HEK293T (cell line): ENCODE measurements around the gene WDR27.
"Not testable (repeated sequence)": the region's sequence is repeated elsewhere in the genome, so short reads cannot be mapped to it uniquely, and the experiment has no call there.

ENCODE experiments used
- CTCF ChIA-PET: fragments of 350-600 bp; formaldehyde crosslinking; extraction: SDS; loops from one replicate; lab custom pipeline; 2021; ENCODE audit warnings: antibody characterized with exemption, inconsistent platforms; lab: Yijun Ruan, JAX
- POLR2A ChIA-PET: fragments of 350-600 bp; formaldehyde crosslinking; extraction: SDS; loops from one replicate; lab custom pipeline; 2020; ENCODE audit warnings: antibody characterized with exemption, inconsistent platforms; lab: Yijun Ruan, JAX
- DNase-seq: peaks from one replicate; pipeline ENCODE4 v3.0.0; 2012; ENCODE audit warnings: mixed read lengths; ENCODE audit errors: extremely low spot score
- ARNT ChIP-seq: fragments of 450-650 bp; IDR thresholded peaks from 2 replicates; pipeline ENCODE4 v1.6.1; 2017; ENCODE audit warnings: mild to moderate bottlenecking
- BHLHE40 ChIP-seq: fragments of 450-650 bp; IDR thresholded peaks from 2 replicates; pipeline ENCODE4 v1.6.1; 2016; ENCODE audit warnings: mild to moderate bottlenecking, moderate library complexity, borderline replicate concordance
- CTBP1 ChIP-seq: fragments of 450-650 bp; IDR thresholded peaks from 2 replicates; pipeline ENCODE4 v1.6.1; 2016; ENCODE audit warnings: borderline replicate concordance
- ELF4 ChIP-seq: fragments of 450-650 bp; IDR thresholded peaks from 2 replicates; pipeline ENCODE4 v1.6.1; 2017; ENCODE audit warnings: antibody characterized with exemption
- FOXA1 ChIP-seq: fragments of 450-650 bp; IDR thresholded peaks from 2 replicates; pipeline ENCODE4 v1.6.1; 2016; ENCODE audit warnings: mild to moderate bottlenecking
- FOXK2 ChIP-seq: fragments of 450-650 bp; IDR thresholded peaks from 2 replicates; pipeline ENCODE4 v1.6.1; 2016; ENCODE audit warnings: mild to moderate bottlenecking
- FOXM1 ChIP-seq: fragments of 450-650 bp; IDR thresholded peaks from 2 replicates; pipeline ENCODE4 v1.6.1; 2017; ENCODE audit warnings: mild to moderate bottlenecking, borderline replicate concordance
- HDGF ChIP-seq: fragments of 450-650 bp; IDR thresholded peaks from 2 replicates; pipeline ENCODE4 v1.6.1; 2017; ENCODE audit warnings: antibody characterized with exemption, borderline replicate concordance
- L3MBTL2 ChIP-seq: fragments of 450-650 bp; conservative IDR thresholded peaks from 2 replicates; pipeline ENCODE4 v1.6.1; 2016; ENCODE audit warnings: mild to moderate bottlenecking
- LEF1 ChIP-seq: fragments of 450-650 bp; IDR thresholded peaks from 2 replicates; pipeline ENCODE4 v1.6.1; 2017; ENCODE audit warnings: mild to moderate bottlenecking, borderline replicate concordance
- NFRKB ChIP-seq: fragments of 450-650 bp; IDR thresholded peaks from 2 replicates; pipeline ENCODE4 v1.6.1; 2016; ENCODE audit warnings: mild to moderate bottlenecking, moderate library complexity
- SP1 ChIP-seq: fragments of 450-650 bp; IDR thresholded peaks from 2 replicates; pipeline ENCODE4 v1.6.1; 2017
- SUZ12 ChIP-seq: fragments of 450-650 bp; IDR thresholded peaks from 2 replicates; pipeline ENCODE4 v1.6.1; 2016; ENCODE audit warnings: mild to moderate bottlenecking
- TARDBP ChIP-seq: fragments of 450-650 bp; IDR thresholded peaks from 2 replicates; pipeline ENCODE4 v1.6.1; 2016
- ZNF384 ChIP-seq: fragments of 450-650 bp; IDR thresholded peaks from 2 replicates; pipeline ENCODE4 v1.6.1; 2016
- TF ChIP-seq, protein P1 (sequence below): fragments of 450-650 bp; IDR thresholded peaks from 2 replicates; pipeline ENCODE4 v1.6.1; 2016

The WDR27 gene

DNA sequence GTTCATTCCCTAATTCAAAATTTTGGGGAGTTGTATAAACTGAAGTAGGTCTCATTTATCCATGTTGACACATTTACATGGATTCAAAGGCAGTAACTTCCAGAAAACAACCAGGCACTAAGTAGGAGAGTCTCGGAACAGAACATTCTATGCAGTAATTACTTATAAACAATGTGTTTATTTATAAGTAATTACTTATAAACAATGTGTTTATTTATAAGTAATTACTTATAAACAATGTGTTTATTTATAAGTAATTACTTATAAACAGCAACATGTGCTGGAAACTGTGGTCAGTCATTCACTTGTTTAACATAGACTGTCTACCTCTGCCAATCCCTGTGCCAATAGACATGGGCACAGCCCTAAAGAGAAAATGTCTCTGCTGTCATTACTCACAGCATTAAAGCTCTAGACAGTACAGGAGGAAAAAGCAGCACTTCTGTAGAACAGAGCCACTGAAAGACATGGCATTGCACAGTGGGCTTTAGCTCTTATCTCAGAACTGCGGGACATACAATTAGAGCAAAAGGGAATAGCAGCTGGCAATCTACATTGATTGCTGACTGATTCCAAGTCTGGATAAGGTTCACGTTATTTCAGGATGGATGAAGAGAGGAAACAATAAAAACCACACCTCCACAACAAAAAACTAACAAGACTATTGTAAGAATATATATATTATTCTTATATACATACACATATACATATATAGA is 188.2 kb downstream of the WDR27 start:
- CTCF ChIA-PET: no interaction called here
- no peak for TF ChIP-seq SP1
- no peak for TF ChIP-seq HDGF
- no peak for TF ChIP-seq ARNT
- no peak for TF ChIP-seq L3MBTL2
- TF ChIP-seq NFRKB: no peak
- no peak for TF ChIP-seq SUZ12
- no peak for TF ChIP-seq FOXK2
- TF ChIP-seq ELF4: no peak
- TF ChIP-seq, protein P1, sequence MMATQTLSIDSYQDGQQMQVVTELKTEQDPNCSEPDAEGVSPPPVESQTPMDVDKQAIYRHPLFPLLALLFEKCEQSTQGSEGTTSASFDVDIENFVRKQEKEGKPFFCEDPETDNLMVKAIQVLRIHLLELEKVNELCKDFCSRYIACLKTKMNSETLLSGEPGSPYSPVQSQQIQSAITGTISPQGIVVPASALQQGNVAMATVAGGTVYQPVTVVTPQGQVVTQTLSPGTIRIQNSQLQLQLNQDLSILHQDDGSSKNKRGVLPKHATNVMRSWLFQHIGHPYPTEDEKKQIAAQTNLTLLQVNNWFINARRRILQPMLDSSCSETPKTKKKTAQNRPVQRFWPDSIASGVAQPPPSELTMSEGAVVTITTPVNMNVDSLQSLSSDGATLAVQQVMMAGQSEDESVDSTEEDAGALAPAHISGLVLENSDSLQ: no peak
- TF ChIP-seq BHLHE40: no peak
- no peak for TF ChIP-seq TARDBP
- no peak for TF ChIP-seq CTBP1
- TF ChIP-seq FOXA1: no peak
- no peak for DNase-seq
- POLR2A ChIA-PET: no interaction called here

GRCh38 chr6:169511785-169512184 is 190.0 kb downstream of the WDR27 start:
- POLR2A ChIA-PET, DNase-seq: not testable (repeated sequence)
- CTCF ChIA-PET: interaction anchor here (0.6 to 1.0 kb wide), 2 partner anchors 91 to 594 kb away, joined by 3 to 4 read pairs; no protein-coding TSS in a partner anchor

DNA sequence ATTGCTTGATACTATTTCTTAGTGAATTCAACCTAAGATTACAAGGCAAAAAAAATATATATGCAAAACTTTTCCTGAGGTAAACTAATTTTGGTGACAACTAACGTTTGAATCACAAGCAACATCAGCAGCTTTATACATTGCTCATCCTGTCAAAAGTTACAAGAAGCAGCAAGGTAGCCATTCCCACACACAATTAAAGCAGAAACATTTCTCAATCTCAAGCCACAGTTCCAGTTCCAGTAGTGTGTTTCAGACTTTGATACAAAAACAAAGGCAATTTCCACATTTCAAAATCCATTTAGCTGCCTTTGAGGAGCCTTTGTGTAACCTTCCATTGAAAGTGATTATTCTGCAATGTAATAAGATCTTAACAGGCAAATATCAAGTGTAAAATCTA is 191.0 kb downstream of the WDR27 start:
- TF ChIP-seq BHLHE40: no peak
- TF ChIP-seq FOXM1: no peak
- no peak for TF ChIP-seq FOXA1
- TF ChIP-seq ELF4: no peak
- TF ChIP-seq LEF1: no peak
- TF ChIP-seq ZNF384: no peak
- TF ChIP-seq L3MBTL2: no peak
- TF ChIP-seq SUZ12: no peak
- no peak for TF ChIP-seq SP1
- TF ChIP-seq, protein P1: no peak
- no peak for TF ChIP-seq TARDBP
- TF ChIP-seq ARNT: no peak
- TF ChIP-seq NFRKB: no peak
- no peak for TF ChIP-seq HDGF
- no peak for TF ChIP-seq CTBP1
- TF ChIP-seq FOXK2: no peak
- POLR2A ChIA-PET: no interaction called here
- CTCF ChIA-PET: no interaction called here
- no peak for DNase-seq

GRCh38 chr6:169508452-169508851 is 193.4 kb downstream of the WDR27 start:
- no peak for TF ChIP-seq CTBP1
- TF ChIP-seq, protein P1: no peak
- no peak for TF ChIP-seq NFRKB
- CTCF ChIA-PET: no interaction called here
- DNase-seq: no peak
- POLR2A ChIA-PET: no interaction called here

DNA sequence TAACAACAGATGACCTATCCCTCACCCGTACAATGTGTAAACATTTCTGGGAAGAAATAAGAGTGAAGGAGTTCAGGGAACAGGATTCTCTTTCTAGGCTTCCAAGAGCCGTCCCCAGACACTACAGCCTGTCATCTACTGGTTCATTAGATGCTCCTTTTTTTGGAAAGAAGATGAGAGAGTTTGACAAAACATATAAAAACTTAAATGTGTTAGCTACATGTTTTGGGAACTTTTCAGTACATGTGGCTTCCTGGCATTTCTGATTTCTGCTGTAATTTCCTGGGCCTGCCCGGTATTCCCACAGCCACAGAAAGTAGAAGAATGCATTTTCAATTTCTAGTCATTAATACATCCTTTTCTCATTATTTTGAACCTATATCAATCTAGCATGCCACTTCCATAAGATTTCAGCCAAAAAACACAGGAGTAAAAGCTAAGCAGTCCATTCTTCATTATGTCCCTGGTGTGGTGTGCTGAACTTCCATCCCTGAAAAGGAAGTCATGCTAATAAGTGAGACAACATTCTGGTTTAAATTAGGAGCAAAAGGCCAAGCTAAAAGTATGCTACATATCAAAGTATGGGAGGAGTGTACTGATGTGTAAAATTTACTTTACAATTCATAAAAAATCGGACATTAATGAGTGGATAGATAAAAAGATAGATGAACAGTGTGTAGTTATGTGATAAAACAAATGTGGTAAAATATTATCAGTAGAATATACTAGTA is 198.2 kb downstream of the WDR27 start:
- POLR2A ChIA-PET: no interaction called here
- no peak for DNase-seq
- TF ChIP-seq ZNF384 (no peak), ELF4 (no peak), NFRKB (no peak), ARNT (no peak)
- CTCF ChIA-PET: no interaction called here

DNA sequence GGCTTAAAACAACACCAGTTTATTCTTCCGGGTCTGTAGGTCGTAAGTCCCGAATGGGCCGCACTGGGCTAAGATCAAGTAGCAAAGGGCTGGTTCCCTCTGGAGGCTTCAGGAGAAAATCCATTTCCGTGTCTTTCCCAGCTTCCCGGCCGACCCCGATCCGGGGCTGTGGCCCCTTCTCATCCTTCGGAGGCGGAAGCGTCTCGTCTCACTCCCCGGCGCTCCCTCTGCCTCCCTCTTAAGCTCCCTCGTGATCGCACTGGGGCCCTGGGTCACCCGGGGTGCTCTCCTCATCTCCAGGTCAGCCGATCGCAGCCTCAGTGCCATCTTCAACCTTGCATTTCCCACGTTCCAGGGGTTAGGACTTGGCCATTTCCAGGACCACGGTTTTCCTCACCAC is 199.4 kb downstream of the WDR27 start:
- CTCF ChIA-PET: no interaction called here
- no peak for TF ChIP-seq FOXA1
- no peak for TF ChIP-seq FOXM1
- no peak for TF ChIP-seq L3MBTL2
- no peak for TF ChIP-seq ZNF384
- no peak for TF ChIP-seq TARDBP
- TF ChIP-seq SP1: no peak
- TF ChIP-seq, protein P1: no peak
- TF ChIP-seq FOXK2: no peak
- no peak for TF ChIP-seq CTBP1
- no peak for TF ChIP-seq HDGF
- TF ChIP-seq ELF4: no peak
- POLR2A ChIA-PET: no interaction called here
- DNase-seq: no peak
